Left lung (tissue), 10 donors: Measurements from ENCODE around the gene IFNAR2. TPM values are rescaled to one million over a fixed set of nuclear protein-coding genes. Genes with fewer than 3 reads are reported as not detected.

Experiments used
- ATAC-seq: fragments of 200-7000 bp; cut with Tn5 transposase; one replicate; pipeline ENCODE4 v1.9.1; 2020; ENCODE audit warnings: moderate library complexity
- DNase-seq, 4 donors: peaks; one replicate each; pipeline ENCODE4 v3.0.0-alpha.2; 2013 to 2020
- H3K27ac ChIP-seq, 2 donors: fragments of 200-600 bp; sonication (generic) in 1 of 2; one replicate each; pipeline versions ENCODE4 v1.5.0 to v1.8.0; 2020 to 2021
- H3K27me3 ChIP-seq, 2 donors: fragments of 200-600 bp; sonication (generic) in 1 of 2; one replicate each; pipeline versions ENCODE4 v1.5.0 to v1.8.0; 2020 to 2021
- H3K36me3 ChIP-seq, 2 donors: fragments of 200-600 bp; sonication (generic) in 1 of 2; one replicate each; pipeline versions ENCODE4 v1.5.0 to v1.8.0; 2020 to 2021
- H3K4me1 ChIP-seq, 2 donors: fragments of 200-600 bp; one replicate each; pipeline ENCODE4 v1.8.0; 2021
- H3K4me3 ChIP-seq, 2 donors: fragments of 200-600 bp; sonication (generic) in 1 of 2; one replicate each; pipeline versions ENCODE4 v1.5.0 to v1.8.0; 2020 to 2021; ENCODE audit warnings: mild to moderate bottlenecking in 1 of 2
- H3K9me3 ChIP-seq, 2 donors: fragments of 200-600 bp; sonication (generic) in 1 of 2; one replicate each; pipeline versions ENCODE4 v1.5.0 to v1.8.0; 2020 to 2021
- CTCF ChIP-seq, 2 donors: fragments of 200-600 bp; sonication (generic) in 1 of 2; IDR thresholded peaks; one replicate each; pipeline versions ENCODE4 v1.5.0 to v1.8.0; 2021; ENCODE audit warnings: antibody characterized with exemption in 2 of 2
- intact Hi-C, 2 donors: fragments of 100-400 bp; cut with DNase I; formaldehyde crosslinking; loops; one replicate each; pipeline versions ENCODE4 v1.11.2 to v1.14.2; 2022
- polyA plus RNA-seq, 6 donors: library from polyadenylated mRNA; unstranded; fragments of 120-200 nt; gene quantifications; one replicate each; pipeline ENCODE4 v1.2.1, GENCODE V29; 2013; ENCODE audit not compliant: insufficient read length in 6 of 6
- total RNA-seq, 2 donors: library from RNA; stranded (reverse); fragmentation: NEBNext Ultra II Directional; extraction: Animal tissue kit (Norgen Biotek cat#: 25700); gene quantifications; one replicate each; pipeline ENCODE4 v1.2.1, GENCODE V29; 2021
- donor health status: DM: no; HTN: yes; CAD: no.
- donor health status: DM: no; HTN: no; CAD: no.

The IFNAR2 gene
- total and polyA plus RNA-seq, 8 donors: 16.4 to 50.1 (median 22.6) TPM

- Histone ChIP-seq H3K4me1 (peaks cover 9 to 63% of the 10 kb centered on the region in 2 donors), H3K27ac (peak overlapping the region in 1 of 2 donors; percentile 84), H3K9me3 (peaks cover 0 to 2% of the 10 kb centered on the region in 2 donors), H3K27me3 (no peaks in the 10 kb centered on the region), H3K36me3 (no peaks in the 10 kb centered on the region), H3K4me3 (no peak overlapping the region)
- DNase-seq (no peak), ATAC-seq (no peak)
- TF ChIP-seq CTCF (IDR thresholded peaks at IDR 0.05): no peak
- intact Hi-C loops: loop anchor here in 1 of 2 donors (10.0 kb wide), 1 partner anchor 169 kb away; no protein-coding TSS in a partner anchor
Measured at GRCh38 chr21:33205476-33205875, 24.3 kb upstream of the IFNAR2 start.

GRCh38 chr21:33206771-33207281 lies 22.9 kb upstream of the IFNAR2 start:
- ATAC-seq (no peak), DNase-seq (peak in 2 of 4 donors; percentile 69 to 79)
- TF ChIP-seq CTCF (IDR thresholded peaks at IDR 0.05): no peak
- intact Hi-C loops: loop anchor here in 1 of 2 donors (10.0 kb wide), 1 partner anchor 168 kb away; no protein-coding TSS in a partner anchor
- no peak overlapping the region for H3K4me3 ChIP-seq
- H3K27me3 ChIP-seq: no peaks in the 10 kb centered on the region
- no peaks in the 10 kb centered on the region for H3K36me3 ChIP-seq
- peaks cover 0 to 2% of the 10 kb centered on the region in 2 donors for H3K9me3 ChIP-seq
- H3K27ac ChIP-seq: peak overlapping the region in 1 of 2 donors; percentile 84
- peaks cover 11 to 64% of the 10 kb centered on the region in 2 donors for H3K4me1 ChIP-seq

- TF ChIP-seq CTCF (IDR thresholded peaks at IDR 0.05): no peak
Measured at GRCh38 chr21:33207449-33208149, 22.1 kb upstream of the IFNAR2 start.

GRCh38 chr21:33208534-33208933 lies 21.2 kb upstream of the IFNAR2 start:
- ATAC-seq: no peak
- no peaks in the 10 kb centered on the region for H3K27me3 ChIP-seq
- DNase-seq: no peak
- intact Hi-C loops: loop anchor here in 1 of 2 donors (10.0 kb wide), 1 partner anchor 166 kb away; no protein-coding TSS in a partner anchor
- H3K4me3 ChIP-seq: no peak overlapping the region
- H3K4me1 ChIP-seq: peaks cover 15 to 63% of the 10 kb centered on the region in 2 donors
- H3K27ac ChIP-seq: no peak overlapping the region
- no peak for TF ChIP-seq CTCF (IDR thresholded peaks at IDR 0.05)
- peaks cover 0 to 2% of the 10 kb centered on the region in 2 donors for H3K9me3 ChIP-seq
- H3K36me3 ChIP-seq: no peaks in the 10 kb centered on the region

More at GRCh38 chr21:33207449-33208149, 22.1 kb upstream of the IFNAR2 start:
- DNase-seq (no peak), ATAC-seq (no peak)
- Histone ChIP-seq H3K36me3 (no peaks in the 10 kb centered on the region), H3K27ac (peak overlapping the region in 1 of 2 donors; percentile 84), H3K27me3 (no peaks in the 10 kb centered on the region), H3K9me3 (peaks cover 0 to 2% of the 10 kb centered on the region in 2 donors), H3K4me1 (peaks cover 18 to 64% of the 10 kb centered on the region in 2 donors), H3K4me3 (no peak overlapping the region)
- intact Hi-C loops: loop anchor here in 1 of 2 donors (10.0 kb wide), 1 partner anchor 167 kb away; no protein-coding TSS in a partner anchor

- no peak for ATAC-seq
- peaks cover 0 to 2% of the 10 kb centered on the region in 2 donors for H3K9me3 ChIP-seq
- no peak for DNase-seq
- intact Hi-C loops: no loop called here
- peaks cover 9 to 49% of the 10 kb centered on the region in 2 donors for H3K4me1 ChIP-seq
- no peak for TF ChIP-seq CTCF (IDR thresholded peaks at IDR 0.05)
- no peaks in the 10 kb centered on the region for H3K36me3 ChIP-seq
- H3K27me3 ChIP-seq: no peaks in the 10 kb centered on the region
- no peak overlapping the region for H3K4me3 ChIP-seq
- no peak overlapping the region for H3K27ac ChIP-seq
Measured at GRCh38 chr21:33211305-33211704, 18.4 kb upstream of the IFNAR2 start.
